Activated CD4-positive, CD25-positive, alpha-beta regulatory T cell treated with anti-CD3 and anti-CD28 coated beads, Interleukin-2, amount 50 U/mL, for 72 hours (primary cell): ENCODE results near the gene INTS7.

Experiments
- DNase-seq: peaks from one replicate; pipeline ENCODE4 v3.0.0; 2021

INTS7 gene, protein sequence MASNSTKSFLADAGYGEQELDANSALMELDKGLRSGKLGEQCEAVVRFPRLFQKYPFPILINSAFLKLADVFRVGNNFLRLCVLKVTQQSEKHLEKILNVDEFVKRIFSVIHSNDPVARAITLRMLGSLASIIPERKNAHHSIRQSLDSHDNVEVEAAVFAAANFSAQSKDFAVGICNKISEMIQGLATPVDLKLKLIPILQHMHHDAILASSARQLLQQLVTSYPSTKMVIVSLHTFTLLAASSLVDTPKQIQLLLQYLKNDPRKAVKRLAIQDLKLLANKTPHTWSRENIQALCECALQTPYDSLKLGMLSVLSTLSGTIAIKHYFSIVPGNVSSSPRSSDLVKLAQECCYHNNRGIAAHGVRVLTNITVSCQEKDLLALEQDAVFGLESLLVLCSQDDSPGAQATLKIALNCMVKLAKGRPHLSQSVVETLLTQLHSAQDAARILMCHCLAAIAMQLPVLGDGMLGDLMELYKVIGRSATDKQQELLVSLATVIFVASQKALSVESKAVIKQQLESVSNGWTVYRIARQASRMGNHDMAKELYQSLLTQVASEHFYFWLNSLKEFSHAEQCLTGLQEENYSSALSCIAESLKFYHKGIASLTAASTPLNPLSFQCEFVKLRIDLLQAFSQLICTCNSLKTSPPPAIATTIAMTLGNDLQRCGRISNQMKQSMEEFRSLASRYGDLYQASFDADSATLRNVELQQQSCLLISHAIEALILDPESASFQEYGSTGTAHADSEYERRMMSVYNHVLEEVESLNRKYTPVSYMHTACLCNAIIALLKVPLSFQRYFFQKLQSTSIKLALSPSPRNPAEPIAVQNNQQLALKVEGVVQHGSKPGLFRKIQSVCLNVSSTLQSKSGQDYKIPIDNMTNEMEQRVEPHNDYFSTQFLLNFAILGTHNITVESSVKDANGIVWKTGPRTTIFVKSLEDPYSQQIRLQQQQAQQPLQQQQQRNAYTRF

DNA sequence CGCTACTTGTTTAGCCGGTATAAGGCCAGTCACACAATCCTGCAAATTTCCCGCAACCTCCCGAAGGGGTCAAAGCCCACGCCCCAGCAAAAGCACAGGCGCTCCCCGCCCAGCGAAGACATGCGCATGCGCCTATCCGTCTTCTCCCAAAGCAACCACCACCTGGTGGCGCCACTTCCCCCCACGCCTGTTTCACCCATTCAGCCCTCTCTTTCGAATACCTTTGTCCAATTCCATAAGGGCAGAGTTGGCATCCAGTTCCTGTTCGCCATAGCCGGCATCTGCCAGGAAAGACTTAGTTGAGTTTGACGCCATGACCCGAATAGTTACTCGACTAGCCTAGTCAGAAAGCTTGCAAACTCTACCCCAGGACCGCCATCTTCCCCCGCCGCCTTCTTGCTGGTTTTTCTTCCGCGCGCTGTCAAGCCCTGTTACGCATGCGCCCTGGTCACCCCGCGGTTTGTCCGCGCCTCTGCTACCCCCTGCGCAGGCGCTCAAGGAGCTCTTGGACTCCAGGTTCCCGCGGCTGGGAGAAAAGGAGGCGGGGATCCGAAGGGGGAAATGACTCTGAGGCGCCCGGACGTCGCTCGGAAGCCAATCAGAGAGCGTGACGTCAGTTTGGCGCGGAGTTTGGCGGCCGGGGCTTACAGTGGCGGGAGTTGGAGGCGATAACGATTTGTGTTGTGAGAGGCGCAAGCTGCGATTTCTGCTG lies at the start of gene INTS7, which contains the start of gene DTL:
TSS of gene INTS7 (minus strand) at position 435 of the 712 bp plus-strand sequence. CDS start at position 315, 120 bp downstream.
TSS of gene DTL (plus strand) at position 626 of the 712 bp plus-strand sequence. CDS start 143 bp downstream, outside the sequence.
- peak; percentile 97 for DNase-seq

DNA sequence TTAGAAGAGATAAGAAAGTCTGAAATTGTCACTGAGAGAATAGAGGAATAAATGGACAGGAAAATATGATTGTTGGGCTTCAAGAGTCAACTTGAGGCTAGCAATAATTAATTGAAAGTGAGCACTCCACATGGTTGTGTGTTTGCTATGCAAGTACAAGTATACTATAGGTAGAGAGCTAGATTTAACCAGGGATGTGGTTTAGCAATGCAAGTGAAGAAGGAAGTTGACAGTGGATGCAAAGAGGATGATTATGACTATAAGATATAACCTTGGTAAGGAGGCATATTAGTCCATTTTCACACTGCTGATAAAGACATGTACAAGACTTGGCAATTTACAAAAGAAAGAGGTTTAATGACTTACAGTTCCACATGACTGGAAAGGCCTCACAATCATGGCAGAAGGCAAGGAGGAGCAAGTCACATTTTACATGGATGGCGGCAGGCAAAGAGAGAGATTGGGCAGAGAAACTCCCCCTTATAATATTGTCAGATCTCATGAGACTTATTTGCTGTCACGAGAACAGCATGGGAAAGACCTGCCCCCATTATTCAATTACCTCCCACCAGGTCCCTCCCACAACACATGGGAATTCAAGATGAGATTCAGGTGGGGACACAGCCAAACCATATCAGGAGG lies 47.5 kb upstream of the INTS7 start:
- no peak for DNase-seq

DNA sequence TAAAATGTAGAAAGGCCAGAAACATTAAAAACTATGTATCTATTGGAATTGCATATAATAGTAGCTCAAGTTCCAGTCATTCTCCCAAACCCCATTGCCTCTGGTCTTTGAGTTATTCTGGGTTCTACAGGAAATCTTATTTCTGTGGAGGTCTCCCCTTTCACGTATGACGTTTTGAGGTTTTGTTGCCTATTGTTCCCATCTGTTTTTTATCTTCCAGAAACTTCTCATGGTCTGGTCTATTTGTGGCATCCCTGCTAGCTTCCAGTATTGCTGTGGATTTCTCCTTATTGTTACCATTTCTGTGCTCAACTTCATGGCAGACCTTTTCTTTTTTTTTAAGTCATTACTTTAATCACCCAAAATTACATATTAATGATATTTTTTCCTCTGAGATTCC lies 43.5 kb upstream of the INTS7 start:
- DNase-seq, result no peak

DNA sequence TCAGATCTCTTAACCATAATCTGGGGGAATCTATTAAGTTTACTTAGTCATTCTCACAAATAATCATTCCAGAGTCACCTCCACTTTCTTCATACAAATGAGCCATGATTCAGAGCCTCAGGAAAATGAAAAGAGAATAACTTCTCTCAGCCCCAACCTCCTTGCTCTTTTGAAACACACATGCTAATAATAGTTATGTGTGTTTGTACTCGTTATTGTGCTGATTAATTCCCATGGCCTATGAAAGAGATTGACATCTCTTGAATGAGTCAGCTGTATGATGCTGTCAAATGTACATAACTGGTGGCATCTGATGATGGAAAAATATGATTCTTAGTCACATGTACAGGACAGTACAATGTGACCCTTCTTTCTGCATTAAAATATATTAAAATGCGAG lies 41.7 kb upstream of the INTS7 start:
- no peak for DNase-seq

DNA sequence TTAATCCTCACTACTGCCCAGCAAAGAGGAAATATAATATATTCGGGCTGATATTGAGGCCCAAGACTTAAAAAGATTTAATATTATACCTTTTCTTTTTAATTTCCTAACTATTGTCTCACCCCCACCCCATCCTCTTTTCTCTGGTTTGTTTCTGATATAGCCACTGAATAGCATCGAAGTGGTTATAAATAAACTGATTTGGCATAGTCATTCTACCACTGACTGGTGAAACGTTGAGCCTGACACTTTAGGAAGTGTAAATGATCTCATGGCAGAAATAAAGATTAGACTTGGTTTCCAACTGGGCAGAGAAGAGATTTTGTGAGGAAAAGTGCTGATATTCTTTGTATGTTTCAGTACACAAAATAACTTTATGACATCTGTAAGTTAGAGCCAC lies 39.5 kb upstream of the INTS7 start:
- no peak for DNase-seq

DNA sequence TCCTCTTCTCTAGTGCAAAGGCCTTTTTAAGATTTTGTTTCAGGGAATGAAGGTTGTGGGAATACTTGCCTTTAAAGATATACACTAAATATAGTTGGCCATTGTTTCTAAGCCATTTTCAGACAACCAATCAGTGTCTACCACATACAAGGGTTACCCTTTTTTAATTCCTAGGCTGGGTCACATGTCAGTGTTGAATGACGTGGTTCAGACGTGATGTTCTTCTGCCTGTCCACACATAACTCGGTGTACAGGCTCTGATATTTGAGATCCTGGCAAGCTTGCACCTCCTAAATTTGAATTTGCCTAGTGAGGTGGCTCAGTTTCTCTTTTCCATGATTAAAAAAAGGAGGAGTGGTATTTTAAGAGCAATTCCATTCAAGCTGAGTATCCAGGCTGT lies 39.0 kb upstream of the INTS7 start:
- DNase-seq, result no peak

DNA sequence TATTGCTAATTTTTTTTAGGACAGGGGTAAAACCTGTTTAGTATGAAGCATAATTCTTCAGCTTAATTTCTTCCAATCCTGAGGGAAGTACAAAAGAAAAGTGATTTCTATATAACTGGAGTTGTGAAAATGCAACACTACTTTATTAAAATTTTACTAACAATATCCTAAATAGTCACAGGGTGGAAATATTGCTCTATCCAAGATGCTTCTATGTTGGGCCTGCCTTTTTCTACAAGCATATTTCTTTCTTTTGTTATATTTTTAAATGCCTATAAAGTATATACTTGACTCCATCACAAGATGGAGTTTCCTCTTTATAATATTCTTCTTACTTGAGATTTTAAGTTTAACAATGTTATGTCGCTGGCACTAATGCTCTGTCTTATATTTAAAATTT lies 38.1 kb upstream of the INTS7 start:
- no peak for DNase-seq

DNA sequence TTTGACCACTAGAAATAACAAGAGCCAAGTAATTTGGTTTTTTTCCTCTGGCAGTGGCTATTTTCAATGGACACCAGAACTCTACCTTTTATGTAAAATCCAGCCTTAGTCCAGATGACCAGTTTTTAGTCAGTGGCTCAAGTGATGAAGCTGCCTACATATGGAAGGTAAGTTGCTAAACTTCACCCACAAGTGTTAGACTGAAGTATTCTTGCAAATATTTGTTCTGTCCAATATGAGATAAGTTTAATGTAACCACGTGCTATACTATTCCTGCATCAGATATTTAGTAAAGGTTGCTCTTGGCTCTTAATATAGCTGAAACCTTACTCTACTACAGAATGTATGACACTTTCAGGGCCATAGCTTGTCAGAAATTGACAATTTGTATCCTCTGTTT lies 36.7 kb upstream of the INTS7 start:
- DNase-seq, result no peak

DNA sequence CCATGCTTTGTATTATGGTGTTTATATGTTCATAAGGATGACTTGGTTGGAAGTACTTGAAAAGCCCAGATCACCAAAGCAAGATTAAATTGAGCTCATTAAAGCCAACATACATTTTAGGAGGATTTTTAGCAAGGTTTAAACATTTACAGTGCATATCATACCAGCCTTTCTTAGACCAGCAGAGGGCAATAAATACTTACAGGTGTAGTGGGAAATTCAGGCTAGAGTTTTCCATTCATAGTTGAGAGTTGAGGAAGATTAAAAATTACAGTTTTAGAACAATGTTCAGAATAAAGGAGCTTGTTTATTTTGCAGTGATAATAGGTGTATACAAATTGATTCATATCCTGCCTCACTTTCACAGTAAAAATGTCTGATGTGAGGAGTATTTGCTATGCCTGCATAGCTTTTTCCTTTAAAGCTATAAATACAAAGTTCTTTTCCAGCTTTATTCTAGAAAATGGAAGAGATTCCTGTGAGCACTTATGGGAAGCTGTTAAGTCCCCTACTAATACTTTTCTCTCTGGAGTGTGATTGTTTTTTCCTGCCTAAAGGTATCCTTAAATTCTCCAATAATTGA lies 35.5 kb upstream of the INTS7 start:
- no peak for DNase-seq

DNA sequence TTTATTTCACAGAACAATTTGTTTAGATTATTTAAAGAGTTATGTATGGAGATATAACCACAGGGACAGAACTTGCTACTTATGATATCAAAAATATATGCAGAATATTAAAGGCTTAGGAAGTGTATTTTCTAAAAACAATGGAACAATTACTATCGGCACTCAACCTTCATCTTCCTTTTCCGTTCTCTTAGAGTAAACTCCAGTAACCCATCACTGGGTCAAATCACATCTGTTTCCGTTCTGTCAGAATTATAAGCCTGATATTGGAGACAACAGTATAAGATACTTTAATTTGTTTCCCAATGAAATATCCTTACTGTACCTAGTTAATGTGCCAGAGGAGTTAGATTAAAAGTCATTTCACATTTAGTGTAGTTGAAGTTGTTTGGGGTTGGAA lies 32.4 kb upstream of the INTS7 start:
- DNase-seq, result no peak

DNA sequence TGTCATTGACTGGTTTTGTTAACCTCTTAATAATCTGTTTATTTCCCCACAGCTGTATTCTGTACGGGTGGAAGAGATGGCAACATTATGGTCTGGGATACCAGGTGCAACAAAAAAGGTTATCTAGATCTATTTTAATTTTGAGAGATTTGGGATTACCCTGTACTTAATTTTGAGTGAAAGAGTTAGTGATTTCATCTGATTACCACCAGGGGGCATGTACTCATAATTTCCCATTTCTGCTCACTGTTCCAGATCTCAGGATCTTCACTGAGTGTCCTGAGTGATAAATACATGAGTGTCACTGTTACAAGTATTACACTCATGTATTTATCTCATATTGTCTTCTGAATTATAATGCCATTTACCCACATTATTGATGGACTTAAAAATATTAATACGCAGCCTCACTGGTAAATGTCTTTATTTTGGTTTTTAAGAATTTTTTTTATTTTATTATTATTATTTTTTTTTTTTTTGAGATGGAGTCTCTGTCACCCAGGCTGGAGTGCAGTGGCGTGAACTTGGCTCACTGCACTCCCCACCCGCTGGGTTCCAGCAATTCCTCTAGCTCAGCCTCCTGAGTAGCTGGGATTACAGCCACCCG lies 27.6 kb upstream of the INTS7 start:
- no peak for DNase-seq

DNA sequence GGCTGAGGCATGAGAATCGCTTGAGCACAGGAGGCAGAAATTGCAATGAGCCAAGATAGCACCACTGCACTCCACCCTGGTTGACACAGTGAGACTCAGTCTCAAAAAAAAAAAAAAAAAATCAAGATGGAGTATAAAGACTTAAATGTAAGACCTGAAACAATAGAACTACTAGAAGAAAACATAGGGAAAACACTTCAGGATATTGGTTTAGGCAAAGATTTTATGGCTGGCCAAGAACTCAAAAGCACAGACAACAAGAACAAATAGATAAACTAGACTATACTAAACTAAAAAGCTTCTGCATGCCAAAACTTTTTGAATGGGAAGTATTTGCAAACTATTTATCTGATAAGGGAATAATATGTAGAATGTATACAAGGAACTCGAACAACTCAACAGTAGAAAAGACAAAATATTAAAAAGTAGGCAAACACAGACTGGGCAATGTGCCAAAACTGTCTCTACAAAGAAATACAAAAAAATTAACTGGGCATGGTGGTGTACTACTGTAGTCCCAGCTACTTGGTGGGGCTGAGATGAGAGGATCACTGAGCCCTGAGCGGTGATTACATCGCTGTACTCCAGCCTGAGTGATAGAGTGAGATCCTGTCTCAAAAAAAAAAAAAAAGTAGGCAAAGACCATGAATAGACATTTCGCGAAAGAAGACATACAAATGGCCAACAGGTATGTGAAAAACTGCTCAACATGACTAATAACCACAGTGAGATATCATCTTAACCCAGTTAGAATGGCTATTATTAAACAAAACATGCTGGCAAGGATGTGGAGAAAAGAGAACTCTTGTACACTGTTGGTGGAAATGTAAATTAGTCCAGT lies 25.5 kb upstream of the INTS7 start:
- DNase-seq, result no peak

DNA sequence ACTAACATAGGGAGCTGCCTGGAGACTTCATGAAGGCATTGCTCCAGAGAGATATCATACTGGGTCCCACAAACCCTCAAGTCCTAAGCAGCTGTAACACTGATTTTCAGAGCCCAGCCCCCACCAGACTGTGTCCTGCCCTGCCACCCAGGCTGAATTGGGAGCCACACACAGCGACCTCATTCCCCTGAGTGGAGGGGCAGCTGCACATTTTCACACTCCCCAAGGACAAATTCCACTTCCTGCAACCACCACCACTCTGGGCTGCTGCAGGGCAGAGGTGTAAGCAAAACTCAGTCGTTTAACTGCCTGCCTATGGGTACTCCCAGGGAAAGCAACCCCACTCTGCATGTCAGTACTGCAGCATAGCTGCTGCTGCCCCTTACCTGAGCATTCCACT lies 20.0 kb upstream of the INTS7 start:
- no peak for DNase-seq

DNA sequence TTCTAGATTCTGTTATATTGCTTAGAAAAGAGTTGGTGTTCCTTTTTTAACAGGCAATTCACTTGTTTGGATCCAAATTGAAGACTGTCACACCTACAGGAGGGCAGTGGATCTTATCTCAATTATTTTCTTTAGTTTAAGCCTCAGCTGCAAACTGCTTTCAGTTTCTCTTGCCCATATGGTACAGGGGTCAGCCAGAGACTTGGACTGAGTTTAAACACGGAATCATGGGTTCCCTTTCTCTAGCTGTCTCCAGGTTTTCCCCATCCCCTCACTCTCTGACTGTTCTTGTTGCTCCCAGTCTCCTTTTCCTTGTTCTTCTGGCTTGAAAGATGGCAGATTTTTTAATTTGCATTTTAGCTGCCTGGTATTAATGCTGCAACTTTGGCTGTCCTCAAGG lies 18.6 kb upstream of the INTS7 start:
- no peak for DNase-seq

DNA sequence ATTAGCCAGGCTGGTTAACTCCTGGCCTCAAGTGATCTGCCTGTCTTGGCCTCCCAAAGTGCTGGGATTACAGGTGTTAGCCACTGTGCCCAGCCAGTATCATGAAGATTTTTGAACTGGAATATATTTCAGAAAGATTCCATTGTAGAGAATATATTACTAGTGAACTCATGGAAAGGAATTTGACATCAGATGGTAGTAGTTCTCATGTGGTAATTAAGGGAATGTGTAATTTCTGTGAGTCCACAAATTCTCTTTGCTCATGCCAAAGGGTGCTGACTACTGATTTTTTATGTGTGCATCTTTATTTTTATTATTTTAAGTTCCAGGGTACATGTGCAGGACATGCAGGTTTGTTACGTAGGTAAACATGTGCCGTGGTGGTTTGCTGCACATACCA lies 10.6 kb upstream of the INTS7 start:
- no peak for DNase-seq

DNA sequence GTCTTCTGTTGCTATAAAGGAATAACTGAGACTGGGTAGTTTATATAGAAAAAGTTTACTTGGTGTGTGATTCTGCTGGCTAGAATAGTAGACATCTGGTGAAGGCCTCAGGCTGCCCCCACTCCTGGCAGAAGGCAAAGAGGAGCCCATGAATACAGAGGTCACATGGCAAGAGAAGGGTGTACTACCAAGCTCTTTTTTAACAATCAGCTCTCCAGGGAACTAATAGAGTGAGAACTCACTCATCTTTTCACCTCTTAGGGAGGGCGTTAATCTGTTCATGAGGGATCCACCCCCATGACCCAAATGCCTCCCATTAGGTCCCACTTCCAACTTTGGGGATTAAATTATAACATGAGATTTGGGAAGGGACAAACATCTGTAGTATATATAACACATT lies 9.5 kb upstream of the INTS7 start:
- no peak for DNase-seq

DNA sequence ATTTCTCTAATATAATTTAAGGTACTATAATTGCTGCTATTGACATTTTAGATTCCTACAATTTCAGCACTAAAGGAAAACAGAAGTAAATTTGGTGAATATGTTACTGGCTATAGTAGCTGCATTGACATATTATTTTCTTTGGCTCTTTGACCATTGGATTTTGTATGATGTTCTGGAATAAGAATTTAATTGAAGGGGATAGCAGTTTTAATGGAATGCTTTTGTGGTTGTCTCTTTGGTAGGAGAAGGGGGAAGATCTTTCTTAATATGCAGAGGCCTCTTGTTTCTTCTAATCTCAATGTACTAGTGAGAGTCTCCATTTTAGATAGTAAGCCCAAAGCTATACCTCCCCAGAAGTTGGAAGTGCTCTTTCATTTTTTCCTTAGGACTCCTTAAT lies 7.1 kb upstream of the INTS7 start:
- no peak for DNase-seq

DNA sequence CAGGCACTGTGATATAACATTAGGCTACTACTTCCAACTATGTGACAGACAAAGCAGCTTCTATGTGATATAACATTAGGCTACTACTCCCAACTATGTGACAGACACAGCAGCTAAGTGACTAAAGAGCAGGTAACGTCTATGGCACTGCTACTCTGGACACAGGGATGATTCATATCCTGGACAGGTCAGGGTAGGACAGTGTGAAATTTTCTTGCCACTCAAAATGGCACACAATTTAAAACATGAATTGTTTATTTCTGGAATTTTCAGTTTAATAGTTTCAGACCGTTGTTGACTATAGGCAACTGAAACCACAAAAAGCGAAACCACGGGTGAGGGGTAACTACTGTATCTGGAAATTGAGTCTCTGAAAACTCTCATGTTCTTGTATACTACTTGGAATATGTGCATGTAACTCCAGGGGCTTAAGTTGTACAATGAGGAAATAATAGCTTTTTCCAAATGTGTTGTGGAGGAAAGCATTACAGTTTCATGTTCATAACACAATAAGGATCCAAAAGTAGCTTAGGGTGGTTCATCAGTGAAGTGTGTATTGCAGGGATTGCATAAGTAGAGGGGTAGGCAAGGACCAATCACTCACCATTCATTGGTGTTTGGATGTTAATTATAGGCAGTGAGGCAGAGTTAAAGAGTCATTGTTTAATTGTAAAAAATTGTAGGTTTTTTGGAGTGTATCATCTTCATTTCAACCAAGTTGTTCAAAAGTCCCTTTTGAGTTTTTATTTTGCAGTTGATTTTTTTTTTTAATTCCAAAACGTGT lies 5.5 kb upstream of the INTS7 start:
- DNase-seq, result no peak

DNA sequence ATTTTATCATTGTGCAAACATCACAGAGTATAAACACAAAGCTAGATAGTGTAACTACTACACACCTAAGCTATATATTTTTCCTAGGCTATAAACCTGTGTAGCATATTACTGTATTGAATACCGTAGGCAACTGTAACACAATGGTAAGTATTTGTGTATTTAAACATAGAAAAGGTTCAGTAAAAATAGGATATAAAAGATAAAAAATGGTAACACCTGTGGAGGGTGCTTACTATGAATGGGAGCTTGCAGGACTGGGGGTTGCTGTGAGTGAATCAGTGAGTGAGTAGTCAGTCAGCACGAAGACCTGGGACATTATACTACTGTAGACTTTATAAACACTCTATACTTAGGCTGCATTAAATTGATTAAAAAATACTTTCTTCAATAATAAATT lies 4.3 kb upstream of the INTS7 start:
- DNase-seq, result no peak

DNA sequence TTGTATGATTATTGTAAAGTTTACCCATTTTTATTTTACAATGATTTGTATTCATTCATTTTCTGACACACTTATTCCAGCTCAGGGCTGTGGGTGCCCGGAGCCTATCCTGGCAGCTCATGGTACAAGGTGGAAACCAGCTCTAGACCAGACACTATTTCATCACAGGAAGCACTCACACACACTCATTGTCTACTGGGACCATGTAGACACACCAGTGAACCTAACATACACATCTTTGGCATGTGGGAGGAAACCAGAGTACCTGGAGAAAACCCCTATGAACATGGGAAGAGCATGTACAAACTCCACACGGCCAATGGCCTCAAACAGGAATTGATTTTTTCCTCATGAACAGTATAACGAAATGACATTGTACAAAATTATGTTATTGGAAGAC lies 2.5 kb upstream of the INTS7 start:
- DNase-seq, result no peak
